Breast epithelium (tissue), 3 donors: ENCODE data around the gene NDUFS7.

Source experiments
- CTCF ChIP-seq, 3 donors: fragments of 450-650 bp; IDR thresholded peaks; one replicate each; pipeline ENCODE4 v1.5.1; 2016 to 2017; ENCODE audit warnings: antibody characterized with exemption in 3 of 3, mild to moderate bottlenecking in 3 of 3, moderate library complexity in 3 of 3
- POLR2A ChIP-seq: fragments of 450-650 bp; IDR thresholded peaks from one replicate; pipeline ENCODE4 v1.6.1; 2016; ENCODE audit warnings: antibody characterized with exemption, mild to moderate bottlenecking, moderate library complexity

- TF ChIP-seq CTCF (IDR thresholded peaks at IDR 0.05) (no peak), POLR2A (no peak)
Measured at GRCh38 chr19:1429750-1430149, 46.0 kb downstream of the NDUFS7 start.
